ENCODE measurements around the gene TMEM87B.

DNA sequence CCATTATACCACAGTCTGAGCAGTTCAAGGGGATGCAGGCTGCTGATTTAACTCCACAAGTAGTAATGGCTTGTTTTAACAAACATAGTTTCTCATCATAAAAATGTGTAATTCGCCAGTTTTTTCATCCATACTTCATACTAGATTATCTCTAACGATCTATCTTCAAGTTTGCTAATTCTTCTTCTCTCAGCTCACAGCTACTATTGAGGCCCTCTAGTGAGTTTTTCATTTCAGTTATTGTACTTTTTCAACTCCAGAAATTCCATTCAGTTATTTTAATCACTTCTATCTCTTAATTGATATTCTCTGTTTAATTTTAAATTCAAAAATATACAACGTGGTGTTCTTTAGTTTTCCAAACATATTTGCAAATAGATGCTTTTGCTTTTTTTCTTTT lies 20.1 kb upstream of the TMEM87B start:
- TF ChIP-seq, protein P1, sequence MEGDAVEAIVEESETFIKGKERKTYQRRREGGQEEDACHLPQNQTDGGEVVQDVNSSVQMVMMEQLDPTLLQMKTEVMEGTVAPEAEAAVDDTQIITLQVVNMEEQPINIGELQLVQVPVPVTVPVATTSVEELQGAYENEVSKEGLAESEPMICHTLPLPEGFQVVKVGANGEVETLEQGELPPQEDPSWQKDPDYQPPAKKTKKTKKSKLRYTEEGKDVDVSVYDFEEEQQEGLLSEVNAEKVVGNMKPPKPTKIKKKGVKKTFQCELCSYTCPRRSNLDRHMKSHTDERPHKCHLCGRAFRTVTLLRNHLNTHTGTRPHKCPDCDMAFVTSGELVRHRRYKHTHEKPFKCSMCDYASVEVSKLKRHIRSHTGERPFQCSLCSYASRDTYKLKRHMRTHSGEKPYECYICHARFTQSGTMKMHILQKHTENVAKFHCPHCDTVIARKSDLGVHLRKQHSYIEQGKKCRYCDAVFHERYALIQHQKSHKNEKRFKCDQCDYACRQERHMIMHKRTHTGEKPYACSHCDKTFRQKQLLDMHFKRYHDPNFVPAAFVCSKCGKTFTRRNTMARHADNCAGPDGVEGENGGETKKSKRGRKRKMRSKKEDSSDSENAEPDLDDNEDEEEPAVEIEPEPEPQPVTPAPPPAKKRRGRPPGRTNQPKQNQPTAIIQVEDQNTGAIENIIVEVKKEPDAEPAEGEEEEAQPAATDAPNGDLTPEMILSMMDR (IDR thresholded peaks at IDR 0.05): no peak
- TF ChIP-seq POLR2A (IDR thresholded peaks at IDR 0.05): no peak

All from ovary (tissue), 3 donors.